Liver (tissue), 9 donors: ENCODE measurements around the gene ZNF213. TPM values are rescaled to one million over a fixed set of nuclear protein-coding genes. Genes with fewer than 3 reads are reported as not detected.
A peak's percentile ranks its signal among the peaks of the same experiment; 100 is the strongest.

Experiments used
- DNase-seq: peaks from one replicate; pipeline ENCODE4 v3.0.0-alpha.2; 2017; ENCODE audit warnings: low spot score
- H3K27ac ChIP-seq, 2 donors: one replicate each; pipeline ENCODE4 v1.7.0; 2013; ENCODE audit warnings: inconsistent platforms in 2 of 2, low read length in 2 of 2, control low read depth in 1 of 2, low read depth in 1 of 2, mild to moderate bottlenecking in 1 of 2
- H3K27me3 ChIP-seq, 4 donors: one replicate each; pipeline versions ENCODE4 v1.6.1 to v1.7.0; 2013; ENCODE audit warnings: low read length in 3 of 4, inconsistent platforms in 1 of 4, mild to moderate bottlenecking in 1 of 4, moderate library complexity in 1 of 4; ENCODE audit not compliant: control insufficient read depth in 4 of 4, insufficient read depth in 4 of 4
- H3K36me3 ChIP-seq, 4 donors: one replicate each; pipeline versions ENCODE4 v1.6.1 to v1.7.0; 2013; ENCODE audit warnings: low read length in 3 of 4, mild to moderate bottlenecking in 3 of 4, low read depth in 1 of 4, moderate library complexity in 1 of 4; ENCODE audit not compliant: control insufficient read depth in 4 of 4, insufficient read depth in 3 of 4
- H3K4me1 ChIP-seq, 4 donors: one replicate each; pipeline versions ENCODE4 v1.6.1 to v1.7.0; 2013; ENCODE audit warnings: low read length in 3 of 4, mild to moderate bottlenecking in 3 of 4, moderate library complexity in 1 of 4; ENCODE audit not compliant: control insufficient read depth in 4 of 4, insufficient read depth in 4 of 4
- H3K4me3 ChIP-seq, 3 donors: one replicate each; pipeline versions ENCODE4 v1.6.1 to v1.7.0; 2013; ENCODE audit warnings: low read length in 3 of 3, control low read depth in 1 of 3, low read depth in 1 of 3, mild to moderate bottlenecking in 1 of 3
- H3K9ac ChIP-seq, 2 donors: one replicate each; pipeline ENCODE4 v1.7.0; 2013; ENCODE audit warnings: low read length in 2 of 2, mild to moderate bottlenecking in 2 of 2, moderate library complexity in 2 of 2, control low read depth in 1 of 2, low read depth in 1 of 2
- H3K9me3 ChIP-seq, 4 donors: one replicate each; pipeline versions ENCODE4 v1.6.1 to v1.7.0; 2013; ENCODE audit warnings: low read length in 3 of 4; ENCODE audit not compliant: control insufficient read depth in 4 of 4
- ATF3 ChIP-seq: IDR thresholded peaks from 2 replicates; pipeline ENCODE4 v1.6.1; 2016; ENCODE audit warnings: antibody characterized with exemption
- CTCF ChIP-seq: fragments of 150-350 bp; IDR thresholded peaks from 2 replicates; pipeline ENCODE4 v1.5.1; 2017; ENCODE audit warnings: improper control_type of control experiment, low read depth, low read length; ENCODE audit not compliant: missing input control
- EGR1 ChIP-seq, 2 donors: IDR thresholded peaks; 2 replicates each; pipeline ENCODE4 v1.6.1; 2016 to 2018; ENCODE audit warnings: antibody characterized with exemption in 2 of 2, low read depth in 2 of 2
- FOXA2 ChIP-seq: IDR thresholded peaks from 2 replicates; pipeline ENCODE4 v1.6.1; 2016; ENCODE audit warnings: antibody characterized with exemption
- GABPA ChIP-seq, 2 donors: IDR thresholded peaks in 1 of 2; conservative IDR thresholded peaks in 1 of 2; 2 replicates each; pipeline ENCODE4 v1.6.1; 2016; ENCODE audit warnings: antibody characterized with exemption in 2 of 2, mild to moderate bottlenecking in 1 of 2, moderate library complexity in 1 of 2
- HNF4A ChIP-seq, 2 donors: conservative IDR thresholded peaks; 2 replicates each; pipeline ENCODE4 v1.6.1; 2016; ENCODE audit warnings: antibody characterized with exemption in 2 of 2, mild to moderate bottlenecking in 2 of 2
- JUND ChIP-seq, 2 donors: IDR thresholded peaks; 2 replicates each; pipeline ENCODE4 v1.6.1; 2016; ENCODE audit warnings: antibody characterized with exemption in 2 of 2
- RAD21 ChIP-seq, 2 donors: IDR thresholded peaks; 2 replicates each; pipeline ENCODE4 v1.6.1; 2016; ENCODE audit warnings: antibody characterized with exemption in 2 of 2, mild to moderate bottlenecking in 2 of 2
- TAF1 ChIP-seq: conservative IDR thresholded peaks from 2 replicates; pipeline ENCODE4 v1.6.1; 2016; ENCODE audit warnings: antibody characterized with exemption, mild to moderate bottlenecking
- WGBS: extraction: QIAGEN DNeasy Blood & Tissue Kit; methylation state at CpG from one replicate; pipeline ENCODE4 v1.1.7; 2013; 5-methylcytosine and 5-hydroxymethylcytosine counted together
- polyA plus RNA-seq, 2 donors: library from polyadenylated mRNA; stranded (reverse) in 1 of 2; unstranded in 1 of 2; fragments of 200-250 nt in 1 of 2; fragments of >200 nt in 1 of 2; fragmentation: Nextera tagmentation in 1 of 2; extraction: Ambion mirVana in 1 of 2; gene quantifications; one replicate each; pipeline versions ENCODE4 v1.2.1 to v1.2.3, GENCODE V29; 2013 to 2015
- total RNA-seq, 2 donors: library from RNA; depleted of rRNA; stranded (reverse); fragments of >200 nt; gene quantifications; one replicate each; pipeline ENCODE4 v1.2.3, GENCODE V29; 2014
- TF ChIP-seq, protein P1 (sequence below): IDR thresholded peaks from 2 replicates; pipeline ENCODE4 v1.6.1; 2016; ENCODE audit warnings: antibody characterized with exemption
- TF ChIP-seq, protein P2 (sequence below): IDR thresholded peaks from 2 replicates; pipeline ENCODE4 v1.6.1; 2016; ENCODE audit warnings: antibody characterized with exemption
- donor health status: healthy.
- donor health status: healthy.
- donor health status: healthy.
- donor health status: healthy.
- donor health status: healthy.

The ZNF213 gene
- total and polyA plus RNA-seq, 4 donors = 0.56 to 4.5 (median 1.7) TPM

DNA sequence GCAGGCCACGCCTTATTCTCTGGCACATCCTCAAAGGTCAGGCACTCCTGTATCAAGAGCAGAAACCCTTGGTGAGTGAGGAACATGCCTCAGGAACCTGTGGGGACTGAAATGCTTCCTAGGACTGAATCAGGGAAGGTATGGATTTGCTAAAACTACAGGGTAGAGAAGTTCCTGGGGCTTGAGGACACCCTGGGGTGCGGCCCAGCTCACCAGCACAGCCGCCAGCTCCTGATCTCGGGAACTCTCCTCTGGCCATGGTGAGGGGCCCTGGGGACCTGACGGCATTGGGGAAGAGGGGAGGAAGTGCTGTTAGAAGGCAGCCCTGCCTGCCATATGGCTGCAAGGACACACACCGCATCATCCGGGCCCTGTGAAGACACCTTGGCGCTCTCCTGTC is 43.3 kb upstream of the ZNF213 start:
- no peak overlapping the region for H3K9ac ChIP-seq
- no peaks in the 10 kb centered on the region for H3K27me3 ChIP-seq
- TF ChIP-seq, protein P1, sequence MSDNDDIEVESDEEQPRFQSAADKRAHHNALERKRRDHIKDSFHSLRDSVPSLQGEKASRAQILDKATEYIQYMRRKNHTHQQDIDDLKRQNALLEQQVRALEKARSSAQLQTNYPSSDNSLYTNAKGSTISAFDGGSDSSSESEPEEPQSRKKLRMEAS = no peak
- TF ChIP-seq JUND (IDR thresholded peaks at IDR 0.05) (no peak), CTCF (no peak), GABPA (IDR thresholded peaks at IDR 0.05 in 1 of 2, conservative IDR thresholded peaks at IDR 0.05 in 1 of 2) (no peak), FOXA2 (no peak), HNF4A (conservative IDR thresholded peaks at IDR 0.05) (no peak), ATF3 (no peak)
- DNase-seq = no peak
- whole genome bisulfite sequencing = 90% methylated on average over 8 of the region's 8 CpGs
- H3K27ac ChIP-seq = no peak overlapping the region
- H3K4me1 ChIP-seq = peaks cover 0 to 10% (median 0%) of the 10 kb centered on the region in 4 donors
- no peak overlapping the region for H3K4me3 ChIP-seq
- H3K9me3 ChIP-seq = no peaks in the 10 kb centered on the region
- H3K36me3 ChIP-seq = no peaks in the 10 kb centered on the region

DNA sequence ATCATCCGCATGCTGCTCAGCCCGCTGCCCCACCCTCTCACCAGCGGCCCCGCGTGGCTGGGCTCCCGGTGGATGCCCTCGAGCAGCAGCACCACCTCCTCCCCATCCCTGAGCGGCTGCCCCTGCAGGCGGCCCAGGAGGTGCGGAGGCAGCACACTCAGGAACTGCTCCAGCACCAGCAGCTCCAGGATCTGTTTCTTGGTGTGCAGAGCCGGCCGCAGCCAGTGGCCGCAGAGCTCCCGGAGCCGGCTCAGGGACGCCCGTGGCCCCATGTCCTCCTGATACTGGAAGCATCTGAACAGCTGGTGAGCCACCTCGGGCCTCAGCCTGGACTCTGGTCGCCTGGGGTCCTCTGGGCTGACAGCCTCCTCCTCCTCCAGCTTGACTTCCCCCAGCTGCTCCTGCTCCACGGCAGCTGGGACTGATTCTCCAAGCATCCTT is 42.3 kb upstream of the ZNF213 start:
- DNase-seq = no peak
- Histone ChIP-seq H3K9ac (no peak overlapping the region), H3K36me3 (no peaks in the 10 kb centered on the region), H3K27ac (no peak overlapping the region), H3K4me1 (peaks cover 0 to 6% (median 0%) of the 10 kb centered on the region in 4 donors), H3K9me3 (no peaks in the 10 kb centered on the region), H3K27me3 (no peaks in the 10 kb centered on the region), H3K4me3 (no peak overlapping the region)
- TF ChIP-seq TAF1 (no peak), ATF3 (no peak), GABPA (IDR thresholded peaks at IDR 0.05 in 1 of 2, conservative IDR thresholded peaks at IDR 0.05 in 1 of 2) (no peak), FOXA2 (no peak), HNF4A (conservative IDR thresholded peaks at IDR 0.05) (no peak), JUND (IDR thresholded peaks at IDR 0.05) (no peak)
- TF ChIP-seq, protein P2, sequence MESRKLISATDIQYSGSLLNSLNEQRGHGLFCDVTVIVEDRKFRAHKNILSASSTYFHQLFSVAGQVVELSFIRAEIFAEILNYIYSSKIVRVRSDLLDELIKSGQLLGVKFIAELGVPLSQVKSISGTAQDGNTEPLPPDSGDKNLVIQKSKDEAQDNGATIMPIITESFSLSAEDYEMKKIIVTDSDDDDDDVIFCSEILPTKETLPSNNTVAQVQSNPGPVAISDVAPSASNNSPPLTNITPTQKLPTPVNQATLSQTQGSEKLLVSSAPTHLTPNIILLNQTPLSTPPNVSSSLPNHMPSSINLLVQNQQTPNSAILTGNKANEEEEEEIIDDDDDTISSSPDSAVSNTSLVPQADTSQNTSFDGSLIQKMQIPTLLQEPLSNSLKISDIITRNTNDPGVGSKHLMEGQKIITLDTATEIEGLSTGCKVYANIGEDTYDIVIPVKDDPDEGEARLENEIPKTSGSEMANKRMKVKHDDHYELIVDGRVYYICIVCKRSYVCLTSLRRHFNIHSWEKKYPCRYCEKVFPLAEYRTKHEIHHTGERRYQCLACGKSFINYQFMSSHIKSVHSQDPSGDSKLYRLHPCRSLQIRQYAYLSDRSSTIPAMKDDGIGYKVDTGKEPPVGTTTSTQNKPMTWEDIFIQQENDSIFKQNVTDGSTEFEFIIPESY = no peak
- 81% methylated on average over 20 of the region's 20 CpGs for WGBS

DNA sequence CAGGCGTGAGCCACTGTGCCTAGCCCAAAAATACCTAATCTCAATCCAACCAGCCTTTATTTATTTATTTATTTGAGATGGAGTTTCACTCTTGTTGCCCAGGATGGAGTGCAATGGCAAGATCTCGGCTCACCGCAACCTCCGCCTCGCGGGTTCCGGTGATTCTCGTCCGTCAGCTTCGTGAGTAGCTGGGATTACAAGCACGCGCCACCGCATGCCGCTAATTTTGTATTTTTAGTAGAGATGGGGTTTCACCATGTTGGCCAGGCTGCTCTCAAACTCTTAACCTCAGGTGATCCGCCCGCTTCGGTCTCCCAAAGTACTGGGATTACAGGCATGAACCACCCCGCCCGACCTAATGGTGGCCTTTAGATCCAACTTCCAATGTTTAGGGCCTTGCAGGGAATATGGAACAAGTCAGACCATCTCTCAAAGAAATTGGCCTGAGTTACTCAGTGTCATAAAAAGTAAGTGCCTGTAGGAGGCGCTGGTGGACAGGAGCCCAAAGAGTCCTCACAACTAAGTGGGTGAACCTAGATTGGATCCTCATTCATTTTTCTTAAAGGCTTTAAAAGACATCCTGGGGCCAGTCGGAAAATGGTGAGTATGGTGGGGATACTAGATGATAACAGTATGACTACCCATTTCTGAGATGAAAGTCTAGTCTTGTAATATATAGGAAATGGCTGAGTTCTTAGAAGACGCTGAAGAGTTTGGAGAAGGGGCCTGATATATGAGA is 40.4 kb upstream of the ZNF213 start:
- no peak for DNase-seq
- Histone ChIP-seq H3K9ac (no peak overlapping the region), H3K4me3 (no peak overlapping the region), H3K27ac (no peak overlapping the region), H3K27me3 (no peaks in the 10 kb centered on the region), H3K36me3 (no peaks in the 10 kb centered on the region), H3K9me3 (no peaks in the 10 kb centered on the region), H3K4me1 (peaks cover 0 to 7% (median 6%) of the 10 kb centered on the region in 4 donors)
- TF ChIP-seq ATF3 (no peak), EGR1 (IDR thresholded peaks at IDR 0.05; ENCODE audit: low read depth in 2 of 2) (no peak), RAD21 (IDR thresholded peaks at IDR 0.05) (peak; percentile 63 to 72), CTCF (peak; percentile 37)
- WGBS = 86% methylated on average over 22 of the region's 22 CpGs
